ENCODE results near the gene AJAP1.

The AJAP1 gene

DNA sequence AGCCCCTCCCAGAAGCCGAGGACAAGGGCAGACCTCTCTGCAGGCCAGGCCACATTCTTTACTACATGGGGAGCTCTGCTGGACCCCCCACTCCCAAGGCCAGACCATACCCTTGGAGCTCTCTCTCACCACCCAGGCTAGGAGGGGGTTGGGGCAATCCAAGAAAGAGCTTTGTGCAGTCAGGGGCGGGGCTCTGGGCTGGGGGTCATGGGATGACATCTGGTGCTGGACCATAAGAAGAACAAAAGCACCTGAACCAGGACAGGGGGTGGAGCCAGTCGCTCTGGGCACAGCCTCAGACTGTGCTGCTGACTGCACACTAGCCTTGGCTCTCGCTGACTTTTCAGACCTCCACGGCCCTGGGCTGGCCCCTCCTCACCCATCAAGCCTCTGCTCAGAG lies 23.1 kb upstream of the AJAP1 start:
- no peak for DNase-seq (ENCODE audit: low read depth)

DNA sequence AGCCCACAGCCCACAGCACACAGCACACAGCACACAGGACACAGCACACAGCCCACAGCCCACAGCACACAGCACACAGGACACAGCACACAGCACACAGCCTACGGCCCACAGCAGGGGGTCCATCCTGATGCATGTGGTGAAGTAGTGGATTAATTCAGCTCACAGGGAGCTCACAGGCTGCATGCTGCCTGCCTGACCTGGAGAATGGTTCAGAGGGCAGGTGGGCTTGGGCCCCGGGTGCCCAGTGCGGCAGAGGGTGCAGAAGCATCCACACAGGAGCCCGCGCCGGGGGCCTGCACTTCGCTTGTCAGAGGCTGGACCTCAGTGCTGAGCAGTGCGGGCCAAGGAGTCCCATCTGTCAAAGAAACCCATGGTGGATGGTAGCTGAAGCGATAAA lies 21.1 kb upstream of the AJAP1 start:
- DNase-seq (ENCODE audit: low read depth), result no peak

DNA sequence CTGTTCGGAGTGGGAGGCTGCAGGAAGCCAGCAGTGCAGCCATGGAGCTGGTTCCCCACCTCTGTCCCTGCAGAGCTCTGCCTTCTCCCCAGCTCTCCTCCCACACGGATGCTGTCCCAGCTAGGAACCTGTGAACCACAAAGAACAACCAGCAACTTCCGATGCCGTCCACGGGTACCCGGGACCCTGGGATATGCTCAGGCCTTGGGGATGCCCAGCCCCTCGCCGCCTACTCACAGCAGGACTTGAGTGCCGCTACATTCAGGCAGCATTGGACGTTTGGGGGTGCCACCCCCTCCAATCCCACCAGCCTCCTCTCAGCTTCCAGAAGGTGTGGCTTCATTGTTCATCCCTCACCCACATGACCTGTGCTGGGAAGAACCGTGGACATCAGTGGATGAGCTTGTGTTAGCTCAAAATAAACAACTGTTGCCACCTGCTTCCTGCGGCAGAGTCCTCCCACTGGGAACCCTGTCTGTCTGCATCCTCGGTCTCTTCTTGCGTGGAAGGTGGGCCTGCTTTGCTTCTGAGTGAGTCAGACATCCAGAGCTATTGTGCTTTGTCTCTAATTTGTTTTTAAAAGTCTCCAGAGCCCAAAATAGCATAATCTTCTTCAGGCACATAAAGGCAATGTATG lies 20.1 kb upstream of the AJAP1 start:
- no peak for DNase-seq (ENCODE audit: low read depth)

DNA sequence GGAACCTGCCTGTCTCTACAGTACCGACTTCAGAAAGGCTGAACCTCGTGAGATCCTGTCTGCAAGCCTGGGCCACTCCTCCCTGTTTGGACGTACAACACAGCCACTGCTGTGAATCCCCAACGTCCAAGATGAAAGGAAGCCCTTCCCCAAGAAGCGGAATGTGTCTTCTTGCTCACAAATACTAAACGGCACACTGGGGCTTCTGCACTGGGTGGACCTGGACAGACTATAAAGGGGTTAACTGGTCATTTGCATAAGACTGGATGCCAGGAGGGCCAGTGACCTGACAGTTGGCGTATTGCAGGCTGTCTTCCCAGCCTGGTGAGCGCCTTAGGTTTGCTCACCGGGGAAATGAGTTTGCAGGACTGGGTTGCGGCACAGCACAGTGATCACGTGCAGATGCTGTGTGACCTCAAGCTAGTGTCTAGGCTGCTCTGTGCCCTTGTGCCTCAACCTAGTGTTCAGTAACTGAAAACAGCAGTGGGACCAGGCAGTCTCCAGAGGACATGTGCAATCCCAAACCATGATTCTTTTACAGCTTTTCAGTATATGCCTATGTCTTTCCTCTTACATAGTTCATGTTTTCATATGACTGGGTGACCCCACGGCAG lies 19.5 kb upstream of the AJAP1 start:
- no peak for DNase-seq (ENCODE audit: low read depth)

DNA sequence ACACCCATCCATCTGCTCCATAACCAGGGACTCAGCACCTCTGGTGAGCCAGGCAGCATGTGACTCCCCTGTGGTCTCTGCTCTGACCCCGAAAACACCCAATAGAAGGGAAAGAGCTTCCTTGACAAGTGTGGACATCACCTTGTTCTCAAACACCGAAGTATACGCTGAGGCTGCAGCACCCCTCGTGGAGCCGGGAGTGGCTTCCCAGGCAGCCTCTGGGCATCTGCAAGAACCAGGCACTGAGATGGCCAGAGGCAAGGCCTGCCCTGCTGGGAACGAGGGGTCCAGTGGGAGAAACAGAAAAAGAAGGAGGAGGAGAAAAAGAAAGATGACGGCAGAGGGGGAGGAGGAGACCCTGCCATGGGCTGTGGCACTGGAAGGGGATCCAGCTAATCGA lies 18.2 kb upstream of the AJAP1 start:
- DNase-seq (ENCODE audit: low read depth), result no peak

DNA sequence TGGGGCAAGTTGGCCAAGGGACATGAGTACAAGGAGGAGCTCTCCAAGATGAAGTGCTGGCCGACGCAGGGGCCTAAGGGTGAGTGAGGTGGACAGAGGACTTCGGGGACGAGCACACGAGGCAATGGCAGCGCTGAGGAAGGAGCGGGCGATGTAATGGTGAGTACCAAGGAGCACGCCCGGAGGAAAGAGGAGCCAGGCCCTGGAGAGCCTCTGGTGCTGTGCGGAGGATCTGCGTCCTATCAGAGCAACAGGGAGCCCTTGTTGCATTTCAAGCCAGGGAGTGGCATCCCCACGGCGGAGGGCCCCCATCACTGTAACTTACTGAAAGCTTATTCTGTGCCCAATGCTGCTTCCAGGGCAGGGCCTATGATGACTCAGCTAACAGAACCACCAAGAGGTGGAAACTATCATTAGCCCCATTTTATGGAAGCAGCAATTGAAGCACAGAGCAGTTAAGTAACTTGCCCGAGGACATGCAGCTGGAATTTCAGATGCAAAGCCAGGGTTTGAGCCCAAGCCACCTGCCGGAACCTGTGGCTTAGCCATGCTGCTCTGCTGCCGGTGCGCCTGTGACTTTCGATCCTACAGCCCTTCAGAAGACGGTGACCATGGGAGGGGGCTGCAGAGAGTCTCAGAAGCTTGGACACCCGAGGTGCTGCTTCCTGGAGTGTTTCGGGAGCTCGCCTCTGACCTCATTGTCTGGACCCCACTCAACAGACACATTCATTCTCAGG lies 17.6 kb upstream of the AJAP1 start:
- DNase-seq (ENCODE audit: low read depth), result no peak

DNA sequence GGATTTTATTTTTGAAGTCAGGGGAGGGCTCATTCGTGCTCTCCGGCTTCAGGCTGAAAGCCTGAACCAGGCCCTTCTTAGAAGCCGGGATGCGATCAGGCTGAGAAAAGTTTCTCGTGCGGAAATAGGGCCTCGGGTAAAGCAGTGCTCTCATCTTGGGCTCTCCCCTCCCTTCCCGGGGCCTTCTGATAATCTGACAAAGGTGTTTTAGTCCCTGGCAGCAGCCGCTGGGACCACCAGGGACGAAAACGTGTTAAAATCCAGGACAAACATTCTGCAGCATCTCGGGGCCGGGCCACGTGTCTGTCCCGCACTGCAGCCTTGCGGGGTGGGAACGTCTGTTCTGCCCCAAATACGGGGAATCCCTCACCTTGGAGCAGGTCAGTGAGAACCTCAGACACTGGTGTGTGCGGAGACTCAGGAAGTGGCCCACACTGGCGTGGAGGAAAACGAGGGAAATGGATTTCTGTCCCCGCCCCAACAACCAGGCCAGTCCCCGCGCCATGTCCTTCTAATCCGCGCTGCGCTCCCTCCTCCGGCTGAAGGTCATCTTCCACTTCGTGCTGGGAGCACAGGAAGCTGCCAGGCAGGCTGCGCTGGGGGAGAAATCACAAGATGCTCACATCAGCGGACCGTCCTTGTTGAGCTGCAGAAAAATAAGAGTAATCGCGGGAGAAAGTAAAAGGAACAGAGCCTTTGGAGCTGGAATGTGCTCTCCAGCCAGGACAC lies 16.6 kb upstream of the AJAP1 start:
- no peak for DNase-seq (ENCODE audit: low read depth)

DNA sequence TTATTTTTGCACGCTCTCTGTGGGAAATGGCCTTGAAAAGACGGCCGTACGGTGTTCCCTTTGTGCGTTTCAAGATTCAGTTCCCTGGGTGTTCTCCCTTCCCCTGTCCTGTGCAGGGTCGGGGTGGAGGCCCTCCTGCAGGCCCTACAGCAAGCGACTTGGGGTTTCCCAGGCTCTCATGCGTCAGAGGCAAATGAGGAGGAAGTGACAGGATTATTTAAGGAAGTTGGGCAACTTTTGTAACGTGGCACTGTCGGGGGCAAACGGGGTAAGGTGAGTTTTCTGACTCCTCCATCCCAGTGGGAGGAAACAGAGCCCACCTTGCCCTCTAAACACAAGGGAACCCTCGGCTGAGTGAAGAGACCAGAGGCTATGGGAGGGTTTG lies 16.1 kb upstream of the AJAP1 start:
- DNase-seq (ENCODE audit: low read depth), result no peak

DNA sequence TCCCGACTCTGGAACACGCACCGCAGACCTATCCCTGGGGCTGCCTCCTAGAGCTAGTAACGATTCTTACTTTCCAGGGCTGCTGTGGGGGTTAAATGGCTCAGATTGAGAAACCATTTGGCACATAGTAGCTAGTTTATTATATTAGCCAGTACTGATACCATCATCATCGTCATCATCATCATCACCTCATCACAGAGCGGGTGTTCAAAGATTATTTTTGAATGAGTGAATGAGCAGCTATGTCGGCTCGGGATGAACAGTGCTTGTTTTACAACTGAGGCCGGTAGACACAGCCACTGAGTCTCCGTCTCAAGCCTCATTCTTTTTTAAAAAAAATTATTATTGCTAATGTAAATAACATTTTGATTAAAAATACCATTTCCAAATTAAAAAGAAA lies 13.5 kb upstream of the AJAP1 start:
- no peak for DNase-seq (ENCODE audit: low read depth)

DNA sequence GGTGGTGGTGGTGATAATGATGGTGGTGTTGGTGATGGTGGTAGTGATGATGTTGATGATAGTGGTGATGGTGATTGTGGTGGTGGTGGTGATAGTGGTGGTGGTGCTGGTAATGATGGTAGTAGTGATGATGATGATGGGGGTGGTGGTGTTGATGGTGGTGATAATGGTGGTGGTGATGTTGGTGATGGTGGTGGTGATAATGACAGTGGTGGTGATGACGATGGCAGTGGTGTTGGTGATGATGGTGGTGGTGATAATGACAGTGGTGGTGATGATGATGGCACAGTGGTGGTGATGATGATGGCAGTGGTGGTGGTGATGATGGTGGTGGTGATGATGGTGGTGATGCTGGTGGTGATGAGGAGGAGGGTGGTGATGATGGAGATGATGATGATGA lies 7.0 kb upstream of the AJAP1 start:
- DNase-seq (ENCODE audit: low read depth), result no peak

DNA sequence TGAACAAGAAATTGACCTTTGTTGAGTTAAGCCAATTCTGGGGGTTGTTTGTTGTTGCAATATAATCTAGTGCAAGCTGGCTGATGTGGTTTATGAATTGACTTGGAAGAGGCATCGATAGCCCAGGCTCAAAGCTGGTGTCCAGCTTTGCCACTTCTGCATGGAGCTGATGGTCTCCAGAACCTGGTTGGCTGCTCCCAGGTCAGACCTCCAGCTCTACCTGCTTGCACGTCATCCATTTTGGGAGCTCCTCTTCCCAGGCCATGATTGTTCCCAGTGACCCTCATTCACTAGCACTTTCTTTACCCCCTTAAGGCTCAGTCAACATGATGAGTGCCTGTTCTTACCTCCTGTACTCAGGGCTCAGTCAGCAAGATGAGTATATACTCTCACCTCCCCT lies 5.8 kb upstream of the AJAP1 start:
- no peak for DNase-seq (ENCODE audit: low read depth)

DNA sequence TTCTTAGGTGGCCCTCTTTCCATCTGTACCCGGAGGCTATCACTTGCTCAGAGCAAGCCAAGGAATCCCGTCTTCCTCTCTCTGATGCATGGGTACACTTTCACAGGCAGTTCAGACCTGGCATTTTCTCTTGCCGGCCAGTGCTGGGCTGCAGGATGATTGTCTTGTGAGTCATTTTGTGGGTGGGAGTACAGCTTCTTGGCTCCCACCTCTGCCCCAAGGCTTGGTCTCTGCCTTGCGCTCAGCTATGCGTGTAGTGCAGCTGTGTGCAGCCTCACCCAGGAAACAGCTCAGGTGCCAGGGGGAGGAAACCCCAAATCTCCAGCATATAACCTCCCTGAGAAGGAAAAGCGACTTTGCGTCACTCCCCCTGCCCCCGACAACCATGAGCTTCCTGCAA lies 3.9 kb upstream of the AJAP1 start:
- no peak for DNase-seq (ENCODE audit: low read depth)

DNA sequence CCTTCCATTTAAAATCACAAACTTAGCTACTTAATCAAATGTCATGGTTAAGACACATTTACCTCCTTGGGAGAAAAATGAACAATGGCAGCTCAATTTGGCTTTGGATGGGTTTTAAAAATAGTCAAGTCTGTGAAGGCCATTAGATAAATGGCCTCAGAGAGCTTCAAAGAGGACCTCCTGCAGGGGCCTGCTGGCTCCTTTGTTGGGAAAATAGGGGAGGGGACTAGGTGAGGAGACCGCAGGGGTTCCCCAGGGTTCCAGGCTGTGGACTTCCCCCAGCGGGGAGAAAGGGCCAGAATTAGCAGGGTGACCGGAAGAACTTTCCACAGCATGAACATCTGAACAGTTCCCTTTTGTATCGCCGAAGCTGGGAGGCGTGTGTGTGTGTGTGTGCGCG lies 3.4 kb upstream of the AJAP1 start:
- DNase-seq (ENCODE audit: low read depth), result no peak

DNA sequence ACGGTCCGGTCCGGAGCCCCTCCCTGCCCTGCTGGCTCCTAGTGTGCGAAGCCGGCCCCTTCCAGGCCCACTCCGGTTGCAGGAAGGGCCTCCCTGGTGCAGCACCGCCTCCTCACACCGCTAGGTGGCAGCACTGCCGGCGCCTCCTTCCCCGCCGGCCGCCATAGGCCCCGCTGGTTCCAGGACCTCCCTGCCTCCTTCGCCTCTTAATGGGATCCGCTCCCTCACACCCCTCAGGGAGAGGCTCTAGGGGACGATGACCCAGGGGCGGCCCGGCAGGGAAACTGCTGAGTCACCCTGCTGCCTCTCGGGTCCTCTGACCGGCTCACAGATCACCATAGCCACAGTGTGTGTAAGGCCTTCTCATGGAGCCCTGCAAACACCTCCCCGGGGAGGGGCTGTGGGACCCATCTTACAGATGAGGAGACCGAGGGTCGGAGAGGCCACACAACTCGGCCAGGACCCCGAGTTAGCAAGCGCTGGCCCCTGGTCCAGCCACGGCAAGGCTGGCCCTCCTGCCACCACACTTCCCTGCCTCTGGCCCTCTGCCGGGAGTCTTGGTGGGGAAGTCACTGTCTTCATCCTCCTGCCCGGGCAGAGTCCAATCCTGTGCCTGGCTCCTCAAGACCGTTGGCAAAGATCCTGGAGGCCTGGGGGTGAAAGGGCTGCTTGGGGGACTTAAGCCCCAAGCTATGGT lies 1.6 kb upstream of the AJAP1 start:
- DNase-seq (ENCODE audit: low read depth), result no peak

DNA sequence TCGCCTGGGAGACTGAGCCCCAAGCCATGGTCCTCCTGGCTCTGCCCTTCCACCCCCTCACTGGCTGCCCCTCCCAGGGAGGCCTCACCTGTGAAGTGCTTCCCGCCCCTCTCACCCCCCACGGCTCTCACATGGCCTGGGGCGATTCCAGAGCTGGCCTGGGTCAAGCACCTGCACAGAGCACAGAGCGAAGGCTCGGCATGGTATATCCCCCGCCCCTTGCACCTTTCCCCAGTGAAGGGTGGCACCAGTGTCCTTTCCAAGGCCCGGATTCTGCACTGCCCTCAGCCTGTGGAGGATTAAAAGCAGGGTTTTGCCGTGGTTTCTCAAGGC lies 1.1 kb upstream of the AJAP1 start:
- no peak for DNase-seq (ENCODE audit: low read depth)

DNA sequence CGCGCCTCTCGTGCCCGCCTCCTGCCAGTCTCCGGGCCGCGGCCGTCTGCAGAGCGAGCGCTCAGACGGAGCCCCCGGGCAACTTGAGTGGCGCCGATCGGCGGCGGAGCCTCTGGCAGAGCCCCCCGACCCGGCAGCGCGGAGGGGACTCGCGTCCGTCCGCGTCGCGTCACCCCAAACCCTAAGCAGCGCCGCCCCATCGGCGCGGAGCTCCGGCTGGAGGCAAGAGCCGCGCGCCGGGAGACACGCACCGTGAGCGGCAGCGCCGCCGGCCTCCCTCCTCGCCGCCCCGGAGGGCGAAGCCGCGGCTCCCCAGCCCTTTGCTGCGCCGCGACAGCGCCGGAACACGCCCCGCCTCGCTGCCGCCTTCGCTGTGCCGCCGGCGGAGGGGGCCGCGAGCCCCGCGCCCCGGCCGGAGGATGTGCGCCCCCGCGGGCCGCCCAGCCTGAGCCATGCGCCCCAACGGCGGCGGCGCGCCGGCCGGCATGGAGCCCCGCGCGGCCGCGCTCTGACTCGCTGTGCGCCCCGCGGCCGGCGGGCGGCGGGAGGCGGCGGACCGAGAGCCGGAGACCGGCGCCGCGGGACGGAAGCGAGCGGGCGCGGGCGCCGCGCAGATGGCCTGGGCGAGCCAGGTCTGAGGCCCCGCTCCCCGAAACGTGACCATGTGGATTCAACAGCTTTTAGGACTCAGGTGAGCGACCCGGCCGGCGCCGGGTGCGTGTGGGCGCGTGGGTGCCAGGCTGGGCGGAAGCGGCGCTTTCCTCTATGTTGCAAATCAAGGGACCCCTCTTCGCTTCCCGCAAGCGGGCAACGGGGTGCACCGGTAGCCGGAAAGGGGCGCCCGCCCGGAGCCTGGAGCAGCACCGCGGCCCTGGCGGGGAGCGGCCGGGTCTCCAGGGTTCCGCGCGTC lies 610 bp downstream of the AJAP1 start:
- DNase-seq (ENCODE audit: low read depth), result no peak

DNA sequence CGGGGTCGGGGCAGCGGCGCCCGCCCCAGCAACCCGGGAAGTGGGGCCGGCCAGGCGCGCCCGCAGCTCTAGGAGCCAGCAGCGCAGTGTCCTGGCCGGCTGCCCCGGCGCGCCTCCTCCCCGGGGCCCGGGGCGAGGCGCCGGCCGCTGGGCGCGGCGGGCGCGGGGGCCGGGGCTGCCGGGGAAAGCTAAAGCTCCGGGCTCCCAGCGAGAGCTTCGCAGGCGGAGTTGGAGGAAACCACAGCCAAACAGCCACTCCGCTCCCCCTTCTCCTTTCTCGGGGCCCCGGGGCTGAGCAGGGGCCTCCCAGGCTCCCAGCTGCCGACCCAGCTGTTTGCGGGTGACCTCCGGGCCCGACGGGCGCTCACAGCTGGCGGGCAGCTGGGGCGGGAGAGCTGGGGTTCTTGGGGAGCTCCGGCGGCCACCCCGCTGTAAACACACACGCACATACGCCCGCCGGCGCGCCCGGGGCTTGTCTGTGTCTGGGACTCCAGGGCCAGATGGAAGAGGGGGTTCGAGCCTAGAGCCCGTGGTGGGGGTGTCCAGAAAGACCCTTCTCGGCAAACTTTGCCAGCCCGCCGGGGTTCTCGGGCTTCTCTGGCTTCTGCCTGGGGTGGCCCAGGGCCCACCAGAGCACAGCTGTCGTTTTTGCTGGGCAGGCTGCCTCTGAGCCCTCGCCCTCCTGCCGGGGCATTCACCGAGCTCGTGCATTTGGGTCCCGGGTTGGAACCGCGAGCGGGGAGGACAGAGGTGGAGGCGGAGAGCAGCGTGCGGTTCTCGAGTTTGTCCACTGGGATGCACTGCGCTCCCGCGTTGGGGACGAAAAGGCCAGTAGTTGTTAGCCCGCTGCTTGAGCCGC lies 1.5 kb downstream of the AJAP1 start:
- no peak for DNase-seq (ENCODE audit: low read depth)

DNA sequence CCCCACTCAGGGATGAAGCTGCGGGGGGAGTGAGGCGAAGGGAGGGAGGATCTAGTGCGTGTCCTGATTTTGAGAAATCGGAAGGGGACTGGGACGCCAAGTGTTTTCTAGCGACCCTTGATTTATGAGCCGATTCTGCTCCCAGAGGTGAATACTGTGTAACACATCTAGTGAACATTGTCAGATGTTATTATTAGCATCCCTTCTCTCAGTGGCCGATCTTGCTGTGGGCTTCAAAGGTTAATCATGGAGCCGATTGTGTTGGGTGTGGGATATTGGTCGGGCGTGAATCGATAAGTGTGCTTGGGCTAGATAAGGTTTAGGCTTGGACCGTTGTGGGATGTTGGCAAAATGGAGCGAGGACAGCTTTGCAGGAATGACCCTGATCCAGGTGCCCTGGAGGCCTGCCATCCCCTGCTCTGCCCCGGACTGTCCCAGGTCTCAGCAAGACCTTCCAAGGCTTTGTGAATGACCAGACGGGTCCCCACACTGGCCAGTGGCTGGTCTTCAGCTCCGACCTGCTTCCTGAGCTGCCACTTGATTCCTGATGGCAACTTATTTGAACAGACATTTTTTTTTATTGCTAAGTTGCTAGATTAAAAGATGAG lies 2.2 kb downstream of the AJAP1 start:
- DNase-seq (ENCODE audit: low read depth), result no peak

DNA sequence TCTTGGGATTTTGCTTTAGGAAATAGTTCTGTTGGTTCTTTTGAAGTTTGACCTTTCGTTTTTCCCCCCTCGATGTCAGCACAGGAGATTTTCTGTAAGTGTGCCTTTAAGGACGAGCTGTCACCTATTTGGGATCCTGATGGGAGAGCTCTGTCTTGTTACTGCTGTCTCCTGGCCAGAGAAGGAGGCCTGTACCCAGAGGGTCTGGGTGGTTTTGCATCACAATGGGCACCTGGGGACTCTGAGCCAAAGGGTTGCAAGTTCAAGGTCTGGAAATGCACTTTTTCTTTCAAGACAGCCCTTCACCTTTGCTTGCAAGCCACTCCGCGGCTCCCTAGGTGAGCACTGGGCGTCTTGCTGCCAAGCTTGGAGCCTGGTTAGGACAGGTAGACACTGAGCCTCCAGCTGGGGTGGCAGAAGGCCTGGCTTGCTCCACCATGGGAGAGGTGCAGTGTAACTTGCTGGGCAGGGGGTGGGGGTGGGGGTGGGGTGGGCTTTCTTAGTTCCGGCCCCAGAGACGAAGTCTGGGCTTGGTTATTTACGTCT lies 2.9 kb downstream of the AJAP1 start:
- no peak for DNase-seq (ENCODE audit: low read depth)
